Coronary artery (tissue), 2 donors: ENCODE measurements around the gene DDRGK1.

Experiments
- DNase-seq: peaks from one replicate; pipeline ENCODE4 v3.0.0-alpha.2; 2017; ENCODE audit warnings: low spot score
- H3K27ac ChIP-seq, 2 donors: fragments of 200-600 bp; sonication (generic); one replicate each; pipeline ENCODE4 v1.5.1; 2016 to 2019
- H3K4me3 ChIP-seq: fragments of 200-600 bp; sonication (generic); 2 replicates; pipeline ENCODE4 v1.5.1; 2016; ENCODE audit warnings: mild to moderate bottlenecking, moderate library complexity
- CTCF ChIP-seq: fragments of 200-600 bp; sonication (generic); IDR thresholded peaks from one replicate; pipeline ENCODE4 v1.5.1; 2019; ENCODE audit warnings: antibody characterized with exemption

DDRGK1 gene

DNA sequence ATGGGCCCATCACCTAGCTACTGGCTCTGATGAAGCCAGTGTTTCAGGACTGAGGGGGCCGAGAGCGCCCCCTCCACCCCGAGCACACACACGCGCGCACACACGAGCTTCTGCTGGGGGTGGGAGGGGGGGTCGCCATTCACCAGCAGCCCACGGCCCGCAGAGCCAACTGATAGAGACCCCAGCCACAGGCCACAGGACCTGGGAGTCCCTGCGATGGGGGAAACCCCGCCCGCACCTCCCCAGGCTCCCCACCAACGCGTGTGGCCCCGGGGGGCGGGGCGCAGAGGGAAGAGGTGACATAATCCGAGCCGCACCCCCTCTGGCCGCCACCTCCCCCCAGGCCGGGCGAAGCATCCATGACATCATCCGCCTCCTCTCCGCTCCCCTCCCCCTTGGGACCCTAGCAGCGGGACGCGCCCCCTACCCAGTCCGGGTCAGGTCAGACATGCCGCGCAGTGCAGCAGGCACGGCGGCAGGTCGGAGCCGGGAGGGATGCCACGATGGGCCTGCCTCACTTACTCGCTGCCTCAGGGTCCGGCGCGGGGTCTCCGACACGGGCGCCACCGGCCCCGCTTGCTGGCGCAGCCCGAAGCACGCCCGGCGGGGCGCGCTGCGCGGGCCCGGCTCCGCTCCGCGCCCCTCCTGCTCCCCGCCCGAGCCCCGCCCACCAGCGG lies 31.4 kb downstream of the DDRGK1 start, which contains the start of gene LZTS3:
Gene LZTS3, minus strand, starts transcription at position 617 of the 677 bp plus-strand sequence. CDS start 6,386 bp downstream, outside the sequence.
- no peak for TF ChIP-seq CTCF
- H3K4me3 ChIP-seq, result peak within 1 kb of the TSS; percentile 99
- peak within 1 kb of the TSS; percentile 52 to 90 for H3K27ac ChIP-seq
- DNase-seq, result peak; percentile 84

DNA sequence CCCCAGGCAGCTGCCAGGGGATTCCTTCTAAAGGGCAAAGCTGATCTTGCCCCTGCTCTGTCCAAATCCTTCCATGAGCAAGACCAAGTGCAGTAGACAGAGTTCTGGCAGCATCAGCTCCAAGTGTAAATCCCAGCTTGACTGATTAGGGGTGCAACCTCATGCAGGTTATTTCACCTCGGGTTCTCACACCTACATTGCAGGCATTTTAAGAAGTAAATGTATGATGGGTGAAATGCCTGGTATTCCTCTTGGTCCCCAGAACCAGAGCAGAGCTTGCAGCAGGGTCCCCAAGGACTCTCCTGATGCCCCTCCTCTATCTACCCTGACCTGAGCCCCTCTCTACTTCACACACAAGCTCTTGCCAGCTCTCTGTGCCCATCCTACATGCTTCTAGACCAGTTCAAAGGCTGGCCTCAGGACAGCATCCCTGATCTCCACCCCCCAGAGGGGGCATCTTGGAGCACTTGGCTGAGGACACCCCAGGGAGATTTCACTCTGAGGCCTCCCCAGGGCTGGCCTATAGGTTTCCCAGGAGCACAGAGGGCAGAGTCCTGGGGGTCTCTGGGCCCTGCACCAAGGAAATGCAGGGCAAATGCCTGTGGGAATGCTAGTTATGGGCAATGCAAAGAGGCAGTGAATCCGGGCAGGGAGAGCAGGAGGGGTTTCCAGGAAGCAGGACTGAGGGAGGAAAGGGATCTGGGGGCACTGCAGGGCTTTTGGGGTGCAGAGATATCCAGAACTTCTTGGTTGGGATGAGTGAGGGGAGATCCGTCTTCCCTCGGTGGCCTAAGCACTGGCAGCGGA lies 32.2 kb downstream of the DDRGK1 start:
- no peak for TF ChIP-seq CTCF
- no peak for DNase-seq
- Histone ChIP-seq H3K4me3 (peak overlapping the region; percentile 99), H3K27ac (peak overlapping the region in 1 of 2 donors; percentile 90)

DNA sequence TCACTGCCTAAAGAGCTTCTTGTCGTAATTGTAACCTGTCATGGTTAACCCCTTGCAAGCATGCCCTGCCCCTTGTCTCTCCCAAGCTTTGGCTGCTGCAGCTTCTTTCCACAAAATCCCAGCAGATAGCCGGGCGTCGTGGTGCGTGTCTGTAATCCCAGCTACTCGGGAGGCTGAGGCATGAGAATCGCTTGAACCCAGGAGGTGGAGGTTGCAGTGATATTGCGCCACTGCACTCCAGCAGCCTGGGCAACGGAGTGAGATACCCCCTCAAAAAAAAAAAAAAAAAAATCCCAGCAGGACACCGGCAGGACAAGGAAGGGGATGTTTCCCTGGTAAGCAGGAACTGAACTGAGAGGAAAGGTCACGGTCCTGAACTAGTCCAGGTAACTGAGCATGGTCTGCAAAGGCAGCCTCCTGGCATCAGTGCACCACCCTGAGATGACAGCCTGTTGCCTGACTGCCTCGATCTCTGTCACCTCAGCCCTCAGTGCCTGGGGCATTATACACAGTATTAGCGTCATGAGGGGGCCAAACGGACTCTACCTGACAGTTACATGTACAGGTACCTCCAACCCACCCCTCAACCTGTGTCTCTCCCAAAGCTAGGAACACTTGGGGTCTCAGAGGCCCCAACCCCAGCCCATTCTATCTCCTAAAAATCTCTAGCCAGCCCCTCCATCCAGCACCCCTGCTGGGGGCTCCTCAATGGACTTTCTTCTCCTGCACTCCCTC lies 32.9 kb downstream of the DDRGK1 start:
- no peak for TF ChIP-seq CTCF
- Histone ChIP-seq H3K27ac (no peak overlapping the region), H3K4me3 (no peak overlapping the region)
- DNase-seq, result no peak

GRCh38 chr20:3168829-3169590 lies 35.5 kb downstream of the DDRGK1 start:
- no peak for DNase-seq
- no peak overlapping the region for H3K27ac ChIP-seq
- TF ChIP-seq CTCF, result no peak
- H3K4me3 ChIP-seq, result no peak overlapping the region

GRCh38 chr20:3168079-3168828 lies 36.2 kb downstream of the DDRGK1 start:
- no peak overlapping the region for H3K27ac ChIP-seq
- no peak overlapping the region for H3K4me3 ChIP-seq
- TF ChIP-seq CTCF, result no peak
- no peak for DNase-seq

GRCh38 chr20:3167738-3168078 lies 36.8 kb downstream of the DDRGK1 start:
- Histone ChIP-seq H3K27ac (no peak overlapping the region), H3K4me3 (no peak overlapping the region)

More at GRCh38 chr20:3167738-3168078, 36.8 kb downstream of the DDRGK1 start:
- DNase-seq, result no peak
- TF ChIP-seq CTCF, result no peak
